ENCODE data around the gene MRC1. TPM values are rescaled to one million over a fixed set of nuclear protein-coding genes. Genes with fewer than 3 reads are reported as not detected.

Gene MRC1
- polyA plus RNA-seq, 1 donor (not counting 4 experiments of a cell fraction or from before 2014, with no cell fraction given), result 0.01 TPM

- peaks cover 5% of the 10 kb centered on the region for H3K27me3 ChIP-seq (ENCODE audit: control insufficient read depth, extremely low read depth, insufficient read depth, low read length)
- FAIRE-seq (no peak), DNase-seq (ENCODE audit: low read depth, low spot score) (no peak)
- no peak overlapping the region for H3K4me3 ChIP-seq (ENCODE audit: control insufficient read depth in 2 of 3, extremely low read depth in 1 of 3, insufficient read depth in 2 of 3, low read depth in 1 of 3, low read length in 3 of 3)
- no peaks in the 10 kb centered on the region for H3K9me3 ChIP-seq (ENCODE audit: control insufficient read depth, low read depth, low read length)
- dilution Hi-C loops (cut with MboI; ENCODE audit: extremely low pct_ligation_motif_present, low sequenced_read_pairs), result no loop called here
- H3K4me2 ChIP-seq (ENCODE audit: control insufficient read depth, extremely low read depth, insufficient read depth, low read depth, low read length), result no peak overlapping the region
- H3K79me2 ChIP-seq (ENCODE audit: control insufficient read depth, insufficient read depth, low read length), result no peaks in the 10 kb centered on the region
- H3K27ac ChIP-seq (ENCODE audit: control insufficient read depth, insufficient read depth, low read length), result no peak overlapping the region
- TF ChIP-seq CTCF (optimal IDR thresholded peaks at IDR 0.05 in 1 of 3, IDR thresholded peaks at IDR 0.05 in 1 of 3, conservative IDR thresholded peaks at IDR 0.05 in 1 of 3; ENCODE audit: extremely low read depth in 1 of 3, insufficient read depth in 2 of 3, low read length in 3 of 3) (no peak), EZH2 (IDR thresholded peaks at IDR 0.05; ENCODE audit: low read length) (no peak)
- no peaks in the 10 kb centered on the region for H3K36me3 ChIP-seq (ENCODE audit: control insufficient read depth in 2 of 2, extremely low read depth in 1 of 2, insufficient read depth in 2 of 2, low read length in 2 of 2)
- H3K4me1 ChIP-seq (ENCODE audit: control insufficient read depth, extremely low read depth, insufficient read depth, low read length), result no peaks in the 10 kb centered on the region
- H4K20me1 ChIP-seq (ENCODE audit: control insufficient read depth, extremely low read depth, insufficient read depth, low read length), result no peaks in the 10 kb centered on the region
- no peak overlapping the region for H3K9ac ChIP-seq (ENCODE audit: control insufficient read depth, extremely low read depth, insufficient read depth, low read length)
- no peaks in the 10 kb centered on the region for H3K9me1 ChIP-seq (ENCODE audit: control insufficient read depth, extremely low read depth, insufficient read depth, low read length)
- no peak overlapping the region for H2AFZ ChIP-seq (ENCODE audit: control insufficient read depth, low read length)
These were observed 57.2 kb downstream of the MRC1 start for GRCh38 chr10:17866346-17866745.

- no peaks in the 10 kb centered on the region for H3K79me2 ChIP-seq (ENCODE audit: control insufficient read depth, insufficient read depth, low read length)
- DNase-seq (ENCODE audit: low read depth, low spot score) (no peak), FAIRE-seq (no peak)
- H3K9ac ChIP-seq (ENCODE audit: control insufficient read depth, extremely low read depth, insufficient read depth, low read length), result no peak overlapping the region
- H3K27me3 ChIP-seq (ENCODE audit: control insufficient read depth, extremely low read depth, insufficient read depth, low read length), result peaks cover 5% of the 10 kb centered on the region
- H3K9me3 ChIP-seq (ENCODE audit: control insufficient read depth, low read depth, low read length), result no peaks in the 10 kb centered on the region
- dilution Hi-C loops (cut with MboI; ENCODE audit: extremely low pct_ligation_motif_present, low sequenced_read_pairs), result no loop called here
- no peak overlapping the region for H3K4me2 ChIP-seq (ENCODE audit: control insufficient read depth, extremely low read depth, insufficient read depth, low read depth, low read length)
- no peak for TF ChIP-seq EZH2 (IDR thresholded peaks at IDR 0.05; ENCODE audit: low read length)
- TF ChIP-seq CTCF (optimal IDR thresholded peaks at IDR 0.05 in 1 of 3, IDR thresholded peaks at IDR 0.05 in 1 of 3, conservative IDR thresholded peaks at IDR 0.05 in 1 of 3; ENCODE audit: extremely low read depth in 1 of 3, insufficient read depth in 2 of 3, low read length in 3 of 3), result no peak
- no peak overlapping the region for H3K4me3 ChIP-seq (ENCODE audit: control insufficient read depth in 2 of 3, extremely low read depth in 1 of 3, insufficient read depth in 2 of 3, low read depth in 1 of 3, low read length in 3 of 3)
- no peaks in the 10 kb centered on the region for H3K9me1 ChIP-seq (ENCODE audit: control insufficient read depth, extremely low read depth, insufficient read depth, low read length)
- H3K4me1 ChIP-seq (ENCODE audit: control insufficient read depth, extremely low read depth, insufficient read depth, low read length), result no peaks in the 10 kb centered on the region
- H3K36me3 ChIP-seq (ENCODE audit: control insufficient read depth in 2 of 2, extremely low read depth in 1 of 2, insufficient read depth in 2 of 2, low read length in 2 of 2), result no peaks in the 10 kb centered on the region
- no peak overlapping the region for H3K27ac ChIP-seq (ENCODE audit: control insufficient read depth, insufficient read depth, low read length)
- H4K20me1 ChIP-seq (ENCODE audit: control insufficient read depth, extremely low read depth, insufficient read depth, low read length), result no peaks in the 10 kb centered on the region
- H2AFZ ChIP-seq (ENCODE audit: control insufficient read depth, low read length), result no peak overlapping the region
These were observed 57.9 kb downstream of the MRC1 start for GRCh38 chr10:17867056-17867455.
